OCI-LY7 (cell line): Measurements from ENCODE around the gene POU2AF2. TPM values are rescaled to one million over a fixed set of nuclear protein-coding genes. Genes with fewer than 3 reads are reported as not detected.

Source experiments
- BruUV-seq: library from RNA; stranded (reverse); fragments of 400-500 nt; replicated peaks from 2 replicates; lab custom pipeline; 2021; lab: Mats Ljungman, UMichigan
- CTCF ChIA-PET: fragments of 300-600 bp; sonication (Branson Sonifier 250); formaldehyde crosslinking; loops from one replicate; lab custom pipeline; 2022; ENCODE audit warnings: antibody characterized with exemption; ENCODE audit not compliant: unreplicated experiment; lab: Charles Lee
- POLR2A ChIA-PET: fragments of 300-600 bp; sonication (Branson Sonifier 250); formaldehyde crosslinking; loops from one replicate; lab custom pipeline; 2022; ENCODE audit warnings: antibody characterized with exemption; lab: Charles Lee
- DNase-seq: peaks from one replicate; pipeline ENCODE4 v3.0.0-alpha.2; 2015; ENCODE audit warnings: low spot score
- H2AFZ ChIP-seq: fragments of 200-600 bp; sonication (generic), shearing (Covaris generic); 2 replicates; pipeline ENCODE4 v1.6.1; 2014; ENCODE audit warnings: mild to moderate bottlenecking, antibody characterized with exemption, low read length, moderate library complexity
- H3K27ac ChIP-seq: fragments of 200-600 bp; sonication (generic); 2 replicates; pipeline ENCODE4 v1.5.1; 2014; ENCODE audit warnings: mixed run types, low read depth, mild to moderate bottlenecking, moderate library complexity, low read length, inconsistent platforms; ENCODE audit not compliant: poor library complexity, severe bottlenecking
- H3K36me3 ChIP-seq: fragments of 200-600 bp; sonication (generic); 2 replicates; pipeline ENCODE4 v1.6.1; 2014; ENCODE audit warnings: mild to moderate bottlenecking, antibody characterized with exemption, low read length, moderate library complexity, mixed read lengths; ENCODE audit not compliant: insufficient read depth
- H3K4me1 ChIP-seq: fragments of 200-600 bp; sonication (generic); 2 replicates; pipeline ENCODE4 v1.5.1; 2014; ENCODE audit warnings: mild to moderate bottlenecking, low read length; ENCODE audit not compliant: insufficient read depth, poor library complexity, severe bottlenecking
- H3K4me2 ChIP-seq: fragments of 200-600 bp; sonication (generic); 2 replicates; pipeline ENCODE4 v1.6.1; 2014; ENCODE audit warnings: mild to moderate bottlenecking, low read length
- H3K4me3 ChIP-seq: fragments of 200-600 bp; sonication (generic); 2 replicates; pipeline ENCODE4 v1.5.1; 2014; ENCODE audit warnings: mild to moderate bottlenecking, low read depth, low read length; ENCODE audit not compliant: poor library complexity, severe bottlenecking
- H3K79me2 ChIP-seq: fragments of 200-600 bp; sonication (generic); 2 replicates; pipeline ENCODE4 v1.6.1; 2016; ENCODE audit warnings: low read depth, mild to moderate bottlenecking, low read length, moderate library complexity, mixed read lengths; ENCODE audit not compliant: insufficient read depth
- H3K9me2 ChIP-seq: fragments of 200-600 bp; sonication (generic); 2 replicates; pipeline ENCODE4 v1.6.1; 2016; ENCODE audit warnings: mild to moderate bottlenecking, low read length, mixed read lengths; ENCODE audit not compliant: insufficient read depth
- H3K9me3 ChIP-seq: fragments of 200-600 bp; sonication (generic); 2 replicates; pipeline ENCODE4 v1.6.1; 2014; ENCODE audit warnings: mild to moderate bottlenecking, mixed run types, low read length, mixed read lengths
- H4K20me1 ChIP-seq: fragments of 200-600 bp; sonication (generic); 2 replicates; pipeline ENCODE4 v1.6.1; 2014; ENCODE audit warnings: mild to moderate bottlenecking, antibody characterized with exemption, low read length, moderate library complexity, mixed read lengths; ENCODE audit not compliant: insufficient read depth
- CTCF ChIP-seq: fragments of 200-600 bp; sonication (generic); conservative IDR thresholded peaks from 2 replicates; pipeline ENCODE4 v1.5.1; 2014; ENCODE audit warnings: mild to moderate bottlenecking, antibody characterized with exemption, low read length, moderate library complexity, mixed read lengths
- EZH2phosphoT487 ChIP-seq: fragments of 200-600 bp; sonication (generic); IDR thresholded peaks from 2 replicates; pipeline ENCODE4 v1.6.1; 2018; ENCODE audit warnings: low read depth, borderline replicate concordance, mild to moderate bottlenecking, mixed run types, antibody characterized with exemption, low read length, moderate library complexity, mixed read lengths
- intact Hi-C: fragments of 100-400 bp; cut with micrococcal nuclease; formaldehyde crosslinking; loops from one replicate; pipeline ENCODE4 v1.10.0; 2022; ENCODE audit not compliant: unreplicated experiment
- total RNA-seq, 2 experiments: library from RNA; depleted of rRNA in 1 of 2; stranded (reverse); fragments of >200 nt in 1 of 2; shearing (Covaris generic) in 1 of 2; gene quantifications; 2 replicates each; pipeline ENCODE4 v1.2.3, GENCODE V29; 2014 to 2022

POU2AF2 gene
- total RNA-seq, 2 experiments from 2014 or later = not detected

GRCh38 chr11:111301004-111301841 lies 55.7 kb downstream of the POU2AF2 start:
- POLR2A ChIA-PET = no interaction called here
- DNase-seq = peak; percentile 27

GRCh38 chr11:111301842-111302118 lies 56.3 kb downstream of the POU2AF2 start:
- BruUV-seq = no TSS peak
- POLR2A ChIA-PET = no interaction called here

More at GRCh38 chr11:111301004-111301841, 55.7 kb downstream of the POU2AF2 start:
- H3K4me3 ChIP-seq = no peak overlapping the region
- no peak overlapping the region for H3K27ac ChIP-seq
- CTCF ChIA-PET = no interaction called here
- intact Hi-C loops = no loop called here
- H3K79me2 ChIP-seq = no peaks in the 10 kb centered on the region
- H2AFZ ChIP-seq = no peak overlapping the region
- H3K9me2 ChIP-seq = no peaks in the 10 kb centered on the region
- no peaks in the 10 kb centered on the region for H4K20me1 ChIP-seq
- H3K36me3 ChIP-seq = no peaks in the 10 kb centered on the region
- peaks cover 21% of the 10 kb centered on the region for H3K4me1 ChIP-seq
- TF ChIP-seq CTCF (no peak), EZH2phosphoT487 (no peak)
- no peak overlapping the region for H3K4me2 ChIP-seq
- BruUV-seq = no TSS peak
- H3K9me3 ChIP-seq = no peaks in the 10 kb centered on the region

More at GRCh38 chr11:111301842-111302118, 56.3 kb downstream of the POU2AF2 start:
- CTCF ChIA-PET = no interaction called here
- H2AFZ ChIP-seq = no peak overlapping the region
- H4K20me1 ChIP-seq = no peaks in the 10 kb centered on the region
- peaks cover 21% of the 10 kb centered on the region for H3K4me1 ChIP-seq
- no peak overlapping the region for H3K4me2 ChIP-seq
- H3K9me3 ChIP-seq = no peaks in the 10 kb centered on the region
- H3K79me2 ChIP-seq = no peaks in the 10 kb centered on the region
- no peak overlapping the region for H3K27ac ChIP-seq
- no peaks in the 10 kb centered on the region for H3K9me2 ChIP-seq
- no peak for TF ChIP-seq EZH2phosphoT487
- TF ChIP-seq CTCF = no peak
- intact Hi-C loops = no loop called here
- no peak for DNase-seq
- H3K36me3 ChIP-seq = no peaks in the 10 kb centered on the region
- no peak overlapping the region for H3K4me3 ChIP-seq
